GM18873 (cell line): ENCODE results near the gene NRARP.

Experiments
- ATAC-seq: cut with Tn5 transposase; IDR thresholded peaks from one replicate; pipeline ENCODE4 v1.9.1; 2021; ENCODE audit warnings: mild to moderate bottlenecking, moderate library complexity, moderate number of reproducible peaks; ENCODE audit not compliant: unreplicated experiment, low FRiP score

The NRARP gene

DNA sequence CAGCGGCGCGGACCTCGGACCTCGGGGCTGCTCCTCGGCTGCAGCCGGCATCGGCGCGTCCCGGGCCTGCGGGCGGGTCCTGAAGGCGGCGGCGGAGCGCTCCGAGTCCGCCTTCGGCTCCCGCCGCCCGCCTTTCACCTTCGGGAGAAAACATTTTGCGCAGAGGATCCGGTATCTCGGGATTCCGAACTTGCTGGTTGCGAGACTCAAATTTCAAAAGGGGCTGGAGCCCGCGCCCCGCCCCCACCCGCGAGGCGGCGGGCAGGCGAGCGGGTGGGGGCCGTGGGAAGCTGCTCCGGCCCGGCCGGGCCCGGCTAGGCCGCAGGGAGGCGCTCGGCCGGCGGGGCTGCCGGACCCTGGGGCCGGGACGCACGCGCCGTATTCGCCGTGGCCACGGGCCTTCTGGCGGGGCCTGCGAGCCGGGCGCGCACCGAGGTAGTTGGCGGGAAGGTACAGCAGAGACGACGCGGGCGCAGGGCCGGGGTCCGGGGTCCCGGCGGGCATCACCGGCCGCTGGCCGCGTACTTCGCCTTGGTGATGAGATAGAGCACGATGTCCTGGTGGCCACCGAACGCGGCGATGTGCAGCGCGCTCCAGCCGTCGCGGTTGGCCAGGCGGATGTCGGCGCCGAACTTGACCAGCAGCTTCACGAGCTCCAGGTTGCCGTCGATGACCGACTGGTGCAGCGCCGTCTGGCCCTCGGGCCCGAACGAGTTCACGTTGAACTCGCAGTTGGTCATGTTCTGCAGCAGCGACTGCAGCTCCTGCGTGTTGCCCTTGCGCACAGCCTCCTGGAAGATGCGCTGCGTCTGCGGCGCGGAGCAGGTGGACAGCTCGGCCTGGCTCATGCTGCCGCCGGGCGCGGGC is 757 bp downstream of the NRARP start:
- no peak for ATAC-seq

DNA sequence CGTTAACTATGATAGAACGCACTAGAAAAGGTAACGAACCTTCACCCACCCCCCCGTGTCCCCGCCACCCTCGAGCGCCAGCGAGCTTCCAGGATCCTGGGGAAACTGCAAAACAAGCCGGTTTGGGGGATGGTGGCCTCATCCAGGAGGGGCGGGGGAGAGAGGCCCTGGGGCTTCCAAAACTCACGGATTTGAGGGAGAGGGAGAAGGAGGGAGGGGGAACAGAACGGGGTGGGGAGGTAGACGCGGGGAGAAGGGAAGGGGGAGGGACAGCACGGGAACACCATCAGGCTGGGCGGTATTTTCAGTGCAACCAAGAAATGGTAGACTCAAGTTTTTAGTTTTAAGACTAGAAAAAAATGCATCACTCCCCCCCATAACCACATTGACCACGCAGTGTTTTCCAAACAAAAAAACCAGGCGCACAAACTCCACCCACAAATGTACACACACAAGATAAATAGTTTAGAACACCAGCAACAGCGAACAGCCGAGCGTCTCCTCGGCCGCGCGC is 1.4 kb downstream of the NRARP start:
- ATAC-seq, result no peak

DNA sequence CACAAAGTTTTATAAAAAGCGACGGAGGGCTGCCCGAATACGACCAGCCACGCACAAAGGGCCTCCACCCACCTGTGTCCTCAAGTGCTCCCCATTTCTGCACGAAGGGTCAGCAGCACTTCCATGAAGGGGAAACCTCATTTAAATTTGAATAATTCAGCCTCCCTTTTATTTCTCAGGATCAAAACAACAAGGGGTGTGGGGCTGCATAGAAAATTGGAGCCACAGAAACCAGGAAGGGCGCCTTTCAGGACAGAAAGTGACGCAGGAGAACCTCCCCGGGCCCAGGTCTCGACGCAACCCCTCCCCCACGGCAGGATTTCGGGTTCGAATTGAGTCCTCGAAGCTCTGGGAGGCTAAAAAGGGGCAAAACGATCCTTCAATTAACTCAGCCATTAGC is 2.1 kb downstream of the NRARP start:
- ATAC-seq, result no peak

DNA sequence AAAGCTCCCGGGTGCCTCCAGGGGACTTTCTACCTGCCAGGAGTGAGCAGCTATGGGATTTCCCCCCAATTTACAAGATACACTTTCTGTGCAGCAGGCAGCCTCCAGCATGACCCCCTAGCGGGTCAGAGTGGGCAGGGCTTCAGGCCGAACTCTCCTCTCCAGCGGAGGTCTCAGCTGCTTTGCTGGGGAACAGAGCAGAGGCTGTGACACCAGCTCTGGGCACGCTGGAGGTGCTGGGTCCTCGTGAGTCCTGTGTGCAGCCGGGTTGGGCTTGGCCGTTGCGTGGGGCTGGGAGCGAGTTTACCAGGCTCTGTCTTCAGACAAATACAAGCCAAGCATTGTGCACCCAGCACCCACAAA is 2.9 kb downstream of the NRARP start:
- ATAC-seq, result no peak

DNA sequence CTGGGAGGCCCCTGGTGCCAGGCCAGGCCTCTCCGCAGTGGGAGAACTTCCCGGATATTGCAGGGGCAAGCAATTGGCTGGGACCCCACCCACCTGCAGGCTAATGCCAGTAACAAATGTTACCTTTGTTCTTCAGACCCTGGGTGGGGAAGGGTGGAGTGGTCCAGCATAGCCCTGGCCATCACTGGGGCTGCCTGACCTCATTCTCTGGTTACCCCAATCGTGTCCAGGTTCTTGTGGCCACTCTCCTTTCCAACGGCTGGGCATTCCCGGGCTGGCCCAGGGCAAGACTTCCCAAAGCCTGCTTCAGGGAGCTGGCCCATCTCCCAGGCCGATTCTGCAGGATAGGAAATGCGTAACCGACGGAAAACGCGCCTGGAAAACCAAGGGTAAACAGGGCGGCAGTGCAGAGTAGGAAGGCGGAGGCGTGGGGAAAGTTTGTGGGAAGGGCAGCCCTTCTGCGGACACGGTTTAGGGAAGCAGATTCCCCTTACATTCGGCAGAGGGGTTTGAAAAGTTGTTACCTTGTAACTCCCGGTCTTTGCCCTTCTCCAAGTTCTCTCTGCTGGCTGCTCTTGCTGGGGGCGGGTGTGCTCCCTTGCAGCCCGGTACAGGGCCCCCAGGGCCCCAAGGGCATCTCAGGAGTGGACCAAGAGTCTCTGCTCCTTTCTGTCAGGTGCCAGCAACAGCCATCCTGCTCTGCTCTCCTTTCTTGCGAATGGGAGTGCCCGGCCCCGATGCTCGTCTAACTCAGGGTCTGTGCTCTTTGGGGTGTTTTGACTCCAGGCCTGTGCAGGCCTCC is 3.5 kb downstream of the NRARP start:
- no peak for ATAC-seq

DNA sequence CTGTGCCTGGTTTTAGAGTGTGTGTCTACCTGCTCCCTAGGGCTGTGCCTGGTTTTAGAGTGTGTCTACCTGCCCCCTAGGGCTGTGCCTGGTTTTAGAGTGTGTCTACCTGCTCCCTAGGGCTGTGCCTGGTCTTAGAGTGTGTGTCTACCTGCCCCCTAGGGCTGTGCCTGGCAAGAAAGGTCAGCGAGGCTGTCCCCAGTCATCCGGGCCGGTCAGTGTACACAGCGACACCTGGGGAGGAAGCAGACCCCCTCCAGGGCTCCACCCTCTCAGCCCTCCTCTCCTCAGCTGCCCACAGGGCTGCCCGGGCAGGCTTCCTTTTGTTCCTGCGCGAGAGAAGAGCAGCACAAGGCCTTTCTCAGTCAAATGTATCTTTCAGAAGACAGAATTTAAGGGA is 4.1 kb downstream of the NRARP start:
- ATAC-seq, result no peak

DNA sequence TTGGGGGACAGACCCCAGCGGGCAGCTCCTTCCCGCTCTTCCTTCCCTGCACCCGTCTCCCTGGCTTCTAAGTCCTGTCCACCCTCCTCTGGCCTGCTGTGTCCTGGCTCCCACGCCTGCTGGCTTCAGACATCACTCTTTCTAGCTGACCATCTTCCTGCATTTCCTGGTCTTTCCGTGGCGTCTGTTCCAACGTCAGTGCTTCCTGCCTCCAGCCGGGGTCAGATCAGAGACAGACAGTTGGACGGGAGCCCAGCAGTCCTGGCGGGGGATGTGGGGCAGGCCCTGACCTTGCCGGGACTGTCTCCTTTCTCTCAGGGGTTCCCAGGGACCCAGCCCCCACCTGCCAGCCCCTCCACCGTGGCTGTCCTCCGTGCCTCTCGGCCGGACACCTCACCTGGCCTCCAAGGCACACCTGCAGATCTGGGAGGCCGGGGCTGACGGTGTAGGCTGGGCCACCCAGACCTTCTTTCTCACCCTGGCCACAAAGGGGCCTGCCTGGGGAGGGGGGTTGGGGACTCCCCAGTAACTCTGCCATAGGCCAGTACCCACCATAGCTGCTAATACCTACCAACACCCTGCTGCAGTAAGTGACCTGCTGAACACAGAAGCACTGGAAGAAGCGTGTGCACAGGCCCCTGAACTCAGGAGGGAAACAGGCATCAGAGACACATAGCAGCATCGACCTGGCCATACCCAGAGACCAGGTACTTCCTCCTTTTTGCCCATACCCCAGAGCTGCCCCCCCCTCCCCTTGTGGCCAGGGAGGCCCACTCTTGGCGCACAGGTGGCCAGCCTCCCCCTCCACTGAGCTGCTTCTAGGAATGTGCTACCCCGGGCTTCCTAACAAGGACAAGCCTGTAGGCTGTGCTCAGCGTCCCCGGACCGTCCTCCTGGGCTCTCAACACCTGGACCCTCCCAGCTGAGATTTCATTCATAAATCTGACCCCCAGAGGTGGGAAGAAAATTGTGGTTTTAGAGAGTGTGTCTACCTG is 5.1 kb downstream of the NRARP start:
- no peak for ATAC-seq

DNA sequence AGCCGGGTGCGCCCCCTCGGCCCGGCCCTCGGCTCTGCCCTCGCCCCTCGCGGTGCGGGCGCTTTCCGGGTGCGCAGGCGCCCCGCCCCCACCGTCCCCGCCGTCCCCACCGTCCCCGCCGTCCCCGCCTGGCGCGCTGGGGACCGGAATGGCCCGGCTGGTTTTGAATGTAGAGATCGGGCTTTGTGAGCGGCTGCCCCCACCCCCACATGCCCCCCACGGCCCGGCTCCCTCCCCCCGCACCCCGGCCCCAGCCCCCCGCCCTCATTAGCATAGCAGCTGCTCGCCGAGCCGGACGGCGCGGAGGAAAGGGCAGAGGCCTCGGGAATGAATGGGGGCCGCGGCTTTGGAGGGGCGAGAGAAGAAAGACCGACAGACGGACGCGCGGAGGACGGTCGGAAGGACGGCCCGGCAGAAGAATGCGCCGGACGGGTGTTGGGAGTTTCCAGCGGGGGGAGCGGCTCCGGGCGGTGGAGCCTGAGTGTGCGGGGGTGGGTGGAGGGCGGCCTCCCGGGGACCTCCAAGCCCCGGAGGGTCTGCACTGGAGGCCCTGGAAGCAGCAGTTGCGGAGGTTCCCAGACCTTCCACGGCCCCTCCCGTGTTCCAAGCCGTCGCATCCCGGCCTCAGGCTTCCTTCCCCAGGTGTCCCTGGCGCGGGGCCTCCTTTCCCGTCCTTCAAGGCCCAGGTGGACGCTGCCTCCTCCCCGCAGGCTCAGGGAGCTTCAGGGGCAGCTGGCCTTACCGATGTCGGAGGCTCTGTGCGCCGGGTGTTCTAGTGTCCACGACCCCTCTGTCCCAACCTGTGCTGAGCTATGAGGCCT is 6.0 kb downstream of the NRARP start:
- ATAC-seq, result no peak

DNA sequence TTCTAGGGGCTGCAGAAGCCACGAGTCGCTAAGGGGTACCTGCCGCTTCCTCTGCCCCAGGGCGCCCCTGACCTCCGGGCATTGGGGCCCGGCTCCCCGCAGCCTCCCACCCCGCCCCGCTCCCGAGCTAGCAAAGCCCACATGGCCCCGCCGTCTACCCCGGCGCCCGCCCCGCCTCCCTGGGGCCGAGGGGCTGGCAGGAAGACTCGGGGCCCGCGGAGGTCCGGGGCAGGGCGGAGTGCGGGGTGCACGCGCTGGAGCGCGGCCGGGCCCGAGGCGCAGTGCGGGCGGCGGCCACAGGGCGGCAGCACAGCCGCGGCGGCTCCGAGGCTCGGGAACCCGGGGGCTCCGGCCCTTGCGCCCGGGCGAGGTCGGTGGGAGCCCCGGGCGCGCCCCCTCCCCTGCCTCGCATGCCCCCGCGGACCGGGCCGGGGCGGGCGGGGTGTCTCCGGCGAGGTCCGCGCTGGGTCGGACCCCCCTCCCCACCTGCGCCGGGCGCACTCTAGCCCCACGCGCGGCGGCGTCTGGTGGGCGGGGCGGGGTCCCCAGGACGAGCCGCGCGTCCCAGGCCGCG is 6.7 kb downstream of the NRARP start:
- no peak for ATAC-seq

DNA sequence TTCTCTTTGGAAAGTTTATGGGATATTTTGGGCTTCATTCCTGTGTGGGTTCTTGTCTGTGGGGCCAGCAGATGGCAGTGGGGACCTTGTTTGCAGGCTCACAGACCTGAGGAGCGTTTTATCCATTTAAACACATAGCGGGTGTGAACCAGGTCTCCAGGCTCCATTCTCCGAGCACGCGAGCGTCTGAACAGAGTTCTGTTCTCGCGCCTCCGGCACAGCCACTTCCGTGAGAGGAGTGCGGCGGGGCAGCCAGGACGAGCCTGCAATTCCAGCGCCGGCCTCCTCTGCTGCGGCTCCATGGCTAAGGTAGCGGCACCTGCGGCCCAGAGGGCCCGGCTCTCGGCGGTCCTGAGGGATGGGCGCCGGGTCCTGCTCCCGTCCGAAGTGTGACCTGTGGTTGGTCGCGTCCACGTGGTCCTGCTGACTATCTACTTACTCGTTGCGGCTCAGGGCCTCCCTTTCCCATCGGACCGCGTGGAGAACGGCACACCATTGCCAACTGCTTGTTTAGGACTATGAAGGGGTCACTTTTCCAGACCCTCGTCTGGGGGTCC is 7.3 kb downstream of the NRARP start:
- ATAC-seq, result no peak

DNA sequence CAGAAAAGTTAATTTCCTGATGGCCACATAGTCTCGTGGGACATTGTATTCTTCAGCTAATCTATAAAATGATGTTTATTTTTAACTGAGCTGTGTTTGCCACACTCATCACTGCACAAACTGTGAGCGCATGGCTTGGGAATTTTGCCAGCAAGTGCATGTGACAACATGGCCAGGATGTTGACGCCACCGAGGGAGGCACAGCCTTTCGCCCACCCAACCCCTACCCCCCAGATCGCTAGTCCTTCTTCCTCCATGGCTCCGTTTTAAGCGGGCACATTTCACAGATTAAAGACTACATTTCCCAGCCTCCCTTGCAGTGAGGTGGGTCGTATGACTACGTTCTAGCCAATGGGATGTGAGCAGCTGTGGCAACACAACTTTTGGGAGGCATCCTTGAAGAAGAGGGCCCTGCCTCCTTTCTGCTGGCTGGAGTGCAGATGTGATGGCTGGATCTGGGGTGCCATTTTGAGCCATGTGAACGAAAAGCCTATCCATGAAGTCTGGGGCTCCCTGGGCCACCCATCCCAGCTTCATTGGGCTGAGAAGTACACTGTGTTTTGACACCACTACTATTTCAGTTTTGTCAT is 7.9 kb downstream of the NRARP start:
- no peak for ATAC-seq

DNA sequence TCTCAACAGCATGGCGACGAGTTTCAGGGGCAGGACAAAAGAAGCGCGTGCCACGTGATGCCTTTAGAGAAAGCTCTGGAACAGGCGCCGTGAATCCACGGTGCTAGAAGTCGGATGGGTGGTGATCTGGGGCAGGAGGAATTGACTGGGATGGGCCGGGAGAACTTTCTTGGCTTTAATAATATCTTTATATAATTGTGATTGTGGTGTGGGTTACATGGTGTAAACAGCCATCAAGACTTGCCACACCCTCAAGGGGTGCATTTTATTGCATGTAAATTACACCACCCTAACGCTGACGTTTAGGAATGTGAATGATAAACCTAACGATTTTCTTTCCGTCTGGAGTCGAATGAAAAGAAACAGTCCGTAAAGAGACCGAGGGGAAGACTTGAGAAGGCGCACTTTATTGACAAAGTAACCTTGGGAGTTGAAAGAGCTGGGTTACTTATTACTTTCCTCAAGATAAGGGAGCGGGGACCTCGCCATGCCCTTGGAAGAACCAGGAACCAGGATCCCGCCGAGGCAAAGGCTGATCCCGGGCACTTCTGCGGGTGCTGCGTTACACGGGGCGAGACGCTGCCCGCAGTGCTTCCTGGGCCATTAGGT is 8.5 kb downstream of the NRARP start:
- no peak for ATAC-seq

DNA sequence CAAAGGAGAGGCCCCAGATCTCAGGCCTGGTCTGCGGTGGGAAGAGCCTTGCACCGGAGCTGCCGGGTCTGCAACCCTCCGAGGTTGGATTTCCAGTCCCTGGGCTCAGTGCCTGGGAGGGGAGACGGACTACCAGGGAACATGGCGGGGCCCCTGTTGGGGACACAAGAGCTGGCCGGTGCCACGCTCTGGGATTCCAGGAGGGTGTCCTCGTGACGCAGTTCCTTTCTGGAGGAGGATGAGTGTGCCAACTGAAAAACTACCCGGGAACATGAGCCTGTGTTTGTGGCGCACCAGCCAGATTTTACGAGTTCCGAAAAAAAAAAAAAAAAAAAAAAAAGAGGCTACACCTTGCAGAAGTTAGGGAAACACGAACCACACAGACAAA is 9.0 kb downstream of the NRARP start:
- no peak for ATAC-seq

DNA sequence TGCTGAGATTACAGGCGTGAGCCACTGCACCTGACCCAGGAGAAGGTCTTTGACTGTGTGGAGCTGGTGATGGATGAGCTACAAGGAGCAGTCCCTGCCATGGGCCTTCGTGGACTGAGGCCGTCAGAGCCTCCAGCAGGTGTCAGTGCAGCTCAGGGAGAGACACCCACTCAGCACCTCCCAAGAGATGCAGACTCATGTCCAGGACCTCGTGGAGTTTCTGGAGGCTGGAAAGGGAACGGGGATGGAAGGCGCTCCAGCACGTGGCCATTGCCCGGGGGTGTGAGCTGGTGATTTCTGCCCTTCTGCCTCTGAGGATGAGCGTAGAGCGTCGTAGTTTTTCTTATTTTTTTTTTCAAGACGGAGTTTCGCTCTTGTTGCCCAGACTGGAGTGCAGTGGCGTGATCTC is 15.1 kb downstream of the NRARP start:
- ATAC-seq, result no peak

DNA sequence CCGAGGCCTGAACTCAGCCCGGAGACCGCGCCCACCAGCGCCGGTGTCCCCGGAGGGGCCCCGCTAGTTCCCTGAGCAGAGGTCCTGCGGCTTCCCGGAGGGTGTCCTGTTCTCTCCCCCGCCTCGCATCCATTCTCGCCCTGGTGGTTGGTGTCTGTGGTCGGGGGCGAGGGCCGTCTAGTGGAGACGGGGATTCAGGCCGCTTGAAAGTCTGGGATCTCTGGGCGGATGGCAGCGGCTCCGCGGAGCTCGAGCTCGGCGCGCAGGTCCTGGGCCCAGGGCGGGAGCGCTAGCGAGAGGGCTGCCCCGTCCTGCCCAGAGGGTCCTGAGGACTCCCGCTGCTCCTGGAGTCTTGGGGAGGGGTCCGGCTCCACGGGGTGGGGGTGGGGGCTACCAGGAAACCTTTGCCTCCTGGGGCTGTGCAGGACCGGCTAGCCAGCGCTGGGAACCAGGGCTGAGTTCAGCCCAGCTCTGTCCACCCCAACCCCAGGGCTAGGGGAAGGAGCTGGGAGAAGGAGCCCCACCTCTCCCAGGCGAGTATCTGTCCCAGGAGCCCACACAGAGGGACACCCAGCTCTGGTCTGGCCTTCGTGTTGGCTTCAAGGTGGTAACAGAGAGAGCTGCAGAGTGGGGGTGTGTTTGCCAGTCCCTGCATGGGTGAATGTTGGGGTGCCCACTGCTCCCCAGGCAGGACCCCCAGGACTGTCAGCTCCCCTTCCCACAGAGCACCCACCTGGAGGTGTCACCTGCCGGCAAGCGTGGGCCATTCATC is 20.5 kb downstream of the NRARP start:
- ATAC-seq, result no peak

DNA sequence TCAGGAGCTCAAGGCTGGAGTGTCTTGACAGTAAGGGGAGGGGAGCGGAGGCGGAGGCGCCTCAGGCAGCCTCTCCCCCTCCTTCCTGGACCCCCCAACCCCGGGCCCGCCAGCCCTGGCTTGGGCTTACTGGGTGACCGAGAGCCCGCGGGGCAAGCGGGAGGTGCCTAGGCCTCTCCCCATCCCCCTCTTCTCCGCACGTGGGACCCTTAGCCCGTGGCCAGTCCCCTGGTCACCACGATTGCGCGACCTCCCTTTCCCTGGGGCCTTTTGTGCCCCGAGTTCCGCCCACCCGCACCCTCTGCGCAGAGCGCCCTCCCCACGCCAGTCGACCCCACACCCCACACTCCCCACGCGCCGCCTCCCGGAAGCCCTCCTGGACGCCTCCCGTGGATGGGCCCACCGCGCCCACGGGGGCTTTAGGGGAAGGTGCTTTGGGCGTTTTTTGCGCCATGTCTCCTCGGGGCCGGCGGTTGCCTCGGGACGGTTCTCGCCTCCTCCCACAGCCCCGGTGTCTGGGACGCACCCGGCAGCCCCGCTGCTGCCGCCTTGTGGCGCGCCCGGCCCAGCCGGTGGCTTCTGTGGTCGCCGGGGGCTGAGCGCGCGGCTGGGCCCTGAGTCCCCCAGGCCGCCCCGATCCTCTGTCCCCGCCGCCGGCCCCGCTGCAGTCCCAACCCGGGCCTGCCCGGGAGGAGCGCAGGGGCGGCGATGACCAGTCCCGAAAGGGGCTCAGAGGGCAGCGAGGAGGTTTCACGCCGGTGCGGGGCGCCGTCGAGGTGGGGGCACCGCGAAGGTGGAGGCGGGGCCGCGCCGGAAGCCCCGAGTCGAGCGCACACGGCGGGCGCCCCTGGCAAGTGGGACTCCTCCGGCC is 21.4 kb downstream of the NRARP start:
- no peak for ATAC-seq
